NCI-H345 (cell line): Measurements from ENCODE around the gene CTSS.

ENCODE experiments used
- DNase-seq: peaks from one replicate; lab custom pipeline; 2025; lab: John Stamatoyannopoulos, UW

The CTSS gene

DNA sequence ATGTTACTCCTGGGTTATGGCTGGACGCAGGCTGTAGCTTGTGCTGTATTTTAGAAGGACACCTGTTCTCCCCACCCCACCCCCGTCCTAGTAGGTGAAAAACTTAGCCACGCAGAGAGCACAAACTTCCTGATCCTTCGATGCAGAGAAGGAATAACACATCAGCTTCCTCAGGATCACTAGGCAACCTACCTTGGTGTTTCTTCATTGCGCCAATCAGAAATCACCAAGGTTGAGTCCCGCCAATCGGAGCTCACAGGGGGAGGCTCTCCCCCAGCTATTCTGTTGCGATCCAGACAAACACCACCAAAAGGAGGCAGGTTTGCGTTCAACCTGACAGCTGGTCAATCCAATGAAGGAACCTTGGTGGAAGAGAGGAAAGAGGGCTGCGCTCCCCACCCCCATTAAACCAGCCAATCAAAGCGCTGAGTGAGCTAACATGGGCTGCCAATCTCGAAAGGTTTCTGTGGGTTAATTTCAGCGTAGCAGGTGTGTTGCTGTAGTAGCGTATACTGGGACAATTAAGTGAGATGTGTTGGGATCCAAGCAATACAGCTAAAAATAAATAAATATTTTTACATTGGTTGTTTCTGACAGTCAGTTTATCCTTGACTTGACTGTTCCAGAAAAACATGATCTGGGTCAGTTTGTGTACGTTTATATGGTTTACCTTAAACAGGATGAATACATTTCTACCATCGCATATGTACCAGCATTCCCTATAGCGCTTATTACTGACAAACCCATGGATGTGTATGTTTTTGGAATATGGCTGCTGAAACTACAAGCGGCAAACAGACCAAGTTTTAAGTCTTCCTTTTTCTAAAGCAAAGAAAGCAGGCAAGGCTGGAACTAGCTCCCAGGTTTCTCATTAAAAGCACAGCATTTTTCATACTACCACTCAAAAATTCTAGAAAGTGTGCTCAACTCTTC, 68.3 kb downstream of the CTSS start, which contains the start of gene GOLPH3L:
GOLPH3L (minus strand) TSS at position 160 of the 933 bp plus-strand sequence. CDS start 2,316 bp downstream, outside the sequence.
- DNase-seq: peak; percentile 100

DNA sequence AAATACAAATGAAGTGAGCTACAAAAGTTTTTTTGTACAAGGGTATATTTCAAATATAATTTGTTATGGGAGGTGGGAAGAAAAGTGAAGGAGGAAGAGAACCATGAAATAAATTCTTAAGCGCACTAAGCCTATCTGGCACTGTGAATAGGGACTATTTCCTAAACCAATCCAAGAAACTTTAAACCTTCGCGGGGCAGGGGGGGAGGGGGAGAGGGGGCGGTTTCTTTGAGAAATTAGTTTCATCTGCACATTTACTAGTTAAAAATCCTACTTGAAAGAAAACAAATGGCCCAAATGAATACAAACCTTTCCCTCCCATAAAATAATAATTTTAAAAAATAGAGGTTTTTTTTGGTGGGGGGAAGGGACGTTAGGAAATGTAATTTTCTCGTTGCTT, 69.0 kb downstream of the CTSS start:
- peak; percentile 35 for DNase-seq

DNA sequence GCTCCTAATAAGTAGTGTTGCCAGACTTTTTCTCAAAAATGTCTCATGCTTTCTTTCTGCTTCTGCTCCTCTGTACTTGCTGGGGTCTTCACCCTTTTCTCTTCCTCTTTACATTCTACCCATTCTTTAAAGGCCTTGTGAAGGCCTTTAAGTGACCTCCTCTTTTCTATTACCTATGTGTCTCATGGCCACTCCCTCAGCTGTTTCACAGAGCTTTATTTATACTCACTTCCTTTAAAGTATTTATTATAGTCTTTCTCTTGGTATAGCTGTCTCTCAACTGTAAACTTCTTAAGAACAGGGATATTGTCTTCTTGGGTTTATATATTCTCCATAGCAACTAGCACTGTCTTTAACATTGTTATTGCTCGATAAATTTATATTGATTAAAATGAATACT, 69.4 kb downstream of the CTSS start:
- no peak for DNase-seq

DNA sequence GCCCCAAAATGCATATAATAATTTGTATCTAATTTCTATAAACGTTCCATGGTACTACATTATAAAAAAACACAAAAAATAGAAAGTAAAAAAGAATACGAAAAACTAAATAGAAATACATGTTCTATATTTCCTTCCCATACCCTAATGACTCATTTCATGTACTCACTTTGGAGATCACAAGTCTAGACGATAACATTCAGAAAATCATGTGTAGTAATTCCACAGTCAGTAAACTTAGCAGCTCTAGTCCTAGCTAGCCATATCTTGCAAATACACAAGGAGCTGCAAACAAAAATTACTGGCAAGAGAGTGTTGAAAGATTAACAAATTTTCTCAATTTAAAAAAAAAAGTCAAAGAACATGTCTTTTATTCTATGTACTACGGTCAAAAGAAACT, 70.0 kb downstream of the CTSS start:
- DNase-seq: no peak

DNA sequence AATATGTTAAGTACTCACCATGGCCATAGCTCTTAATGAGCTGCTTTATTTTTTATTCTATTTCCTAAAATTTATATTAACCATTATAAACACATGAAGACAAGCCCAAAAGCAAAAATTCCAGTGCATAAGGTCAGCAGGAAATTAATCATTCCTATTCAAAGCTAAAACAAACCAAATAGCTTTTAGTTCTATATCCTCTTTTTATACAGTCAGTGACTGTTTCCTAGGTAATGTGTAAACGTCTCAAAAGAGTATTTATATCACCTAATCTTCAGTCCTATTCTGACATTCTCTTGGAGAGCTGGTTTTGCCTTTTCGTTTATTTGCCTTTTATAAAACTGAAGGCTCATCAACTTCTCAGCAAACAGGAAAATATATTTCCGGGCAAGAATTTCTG, 72.9 kb downstream of the CTSS start:
- no peak for DNase-seq

DNA sequence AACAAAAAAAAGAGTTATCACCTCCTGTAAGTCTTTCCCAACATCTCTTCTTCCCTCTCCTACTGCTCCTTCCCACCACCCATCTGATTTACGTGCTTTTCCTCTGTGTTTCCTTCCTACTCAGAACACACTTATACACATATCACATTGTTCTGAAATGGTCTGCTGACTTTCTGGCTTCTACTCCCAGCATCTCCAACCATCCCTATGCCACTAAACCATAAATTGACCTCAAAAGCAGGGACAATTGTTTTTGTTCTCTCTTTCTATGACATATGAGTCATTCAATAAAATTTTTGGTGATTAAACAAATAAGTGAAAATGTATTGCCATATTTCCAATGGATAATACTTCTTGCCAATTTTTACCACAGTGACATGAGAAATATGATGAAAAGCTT, 76.8 kb downstream of the CTSS start:
- no peak for DNase-seq

DNA sequence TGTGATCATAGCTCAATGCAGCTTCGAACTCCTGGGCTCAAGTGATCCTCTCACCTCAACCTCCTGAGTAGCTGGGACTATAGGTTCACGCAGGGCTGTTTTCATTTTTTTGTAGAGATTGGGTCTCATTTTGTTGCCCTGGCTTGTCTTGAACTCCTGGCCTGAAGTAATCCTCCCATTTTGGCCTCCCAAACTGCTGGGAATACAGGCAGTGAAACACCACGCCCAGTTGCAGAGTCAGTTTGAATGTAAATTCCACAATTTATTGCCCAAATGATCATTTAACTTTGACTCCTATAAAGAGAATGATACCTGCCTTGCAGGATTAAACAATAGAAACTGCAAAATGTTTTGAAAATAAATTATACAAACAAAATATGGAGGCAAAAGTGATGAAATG, 79.3 kb downstream of the CTSS start:
- no peak for DNase-seq

DNA sequence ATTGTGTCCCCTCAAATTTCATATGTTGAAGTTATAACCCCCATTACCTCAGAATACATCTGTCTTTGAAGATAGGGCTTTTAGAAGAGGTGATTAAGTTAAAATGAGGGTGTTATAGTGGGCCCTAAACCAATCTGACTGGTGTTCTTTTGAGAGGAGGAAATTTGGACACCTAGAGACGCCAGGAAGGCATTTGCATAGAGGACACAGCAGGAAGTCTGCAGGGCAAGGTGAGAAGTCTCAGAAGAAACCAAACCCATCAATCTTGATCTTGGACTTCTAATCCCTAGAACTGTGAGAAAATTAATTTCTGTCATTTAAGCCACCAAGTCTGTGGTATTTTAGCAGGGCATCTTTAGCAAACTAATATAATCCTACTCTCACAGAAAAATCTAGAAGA, 81.7 kb downstream of the CTSS start:
- DNase-seq: no peak
